Measurements from ENCODE around the gene CNOT8. TPM values are rescaled to one million over a fixed set of nuclear protein-coding genes. Genes with fewer than 3 reads are reported as not detected.
"Not testable (repeated sequence)": the region's sequence is repeated elsewhere in the genome, so short reads cannot be mapped to it uniquely, and the experiment has no call there.

The CNOT8 gene
- total and polyA plus RNA-seq, 8 donors, result 25.4 to 81.5 (median 46.6) TPM

- TF ChIP-seq POLR2AphosphoS5 (IDR thresholded peaks at IDR 0.05) (no peak), EP300 (IDR thresholded peaks at IDR 0.05) (no peak), POLR2A (IDR thresholded peaks at IDR 0.05) (no peak), CTCF (IDR thresholded peaks at IDR 0.05) (no peak)
- no peak overlapping the region for H3K4me3 ChIP-seq
- no peak overlapping the region for H3K27ac ChIP-seq
- H3K9me3 ChIP-seq, result no peaks in the 10 kb centered on the region
- intact Hi-C loops (cut with DNase I; ENCODE audit: low total_unique reads), result no loop called here
- no peaks in the 10 kb centered on the region for H3K4me1 ChIP-seq
- H3K36me3 ChIP-seq, result peaks cover 59 to 100% (median 99%) of the 10 kb centered on the region in 4 donors
- WGBS, 5 donors, result 90 to 98% (median 96%) methylated on average over 2 of the region's 2 CpGs
- no peak for DNase-seq
- H3K27me3 ChIP-seq, result no peaks in the 10 kb centered on the region
Measured at GRCh38 chr5:154901276-154901675, 42.8 kb downstream of the CNOT8 start.

GRCh38 chr5:154901913-154902312 lies 43.5 kb downstream of the CNOT8 start:
- Histone ChIP-seq H3K27me3 (no peaks in the 10 kb centered on the region), H3K9me3 (no peaks in the 10 kb centered on the region), H3K27ac (no peak overlapping the region), H3K4me3 (no peak overlapping the region), H3K4me1 (no peaks in the 10 kb centered on the region), H3K36me3 (peaks cover 59 to 100% (median 99%) of the 10 kb centered on the region in 4 donors)
- TF ChIP-seq CTCF (IDR thresholded peaks at IDR 0.05) (no peak), POLR2A (IDR thresholded peaks at IDR 0.05) (no peak), EP300 (IDR thresholded peaks at IDR 0.05) (no peak), POLR2AphosphoS5 (IDR thresholded peaks at IDR 0.05) (no peak)
- WGBS, 5 donors, result 94 to 98% (median 96%) methylated on average over 6 of the region's 6 CpGs
- DNase-seq, result no peak
- intact Hi-C loops (cut with DNase I; ENCODE audit: low total_unique reads), result no loop called here

- H3K27ac ChIP-seq; H3K9me3 ChIP-seq; H3K4me1 ChIP-seq; DNase-seq; H3K4me3 ChIP-seq; intact Hi-C loops (cut with DNase I; ENCODE audit: low total_unique reads); H3K27me3 ChIP-seq: not testable (repeated sequence)
- WGBS, 5 donors, result 85 to 92% (median 91%) methylated on average over 7 of the region's 7 CpGs
- peaks cover 57 to 100% (median 100%) of the 10 kb centered on the region in 4 donors for H3K36me3 ChIP-seq
Measured at GRCh38 chr5:154905601-154906000, 47.2 kb downstream of the CNOT8 start.

GRCh38 chr5:154916874-154917273 lies 58.4 kb downstream of the CNOT8 start:
- 64 to 80% (median 70%) methylated on average over 3 of the region's 3 CpGs for WGBS, 5 donors
- no peaks in the 10 kb centered on the region for H3K9me3 ChIP-seq
- H3K36me3 ChIP-seq, result peaks cover 27 to 100% (median 96%) of the 10 kb centered on the region in 4 donors
- TF ChIP-seq POLR2A (IDR thresholded peaks at IDR 0.05) (no peak), CTCF (IDR thresholded peaks at IDR 0.05) (no peak), EP300 (IDR thresholded peaks at IDR 0.05) (no peak), POLR2AphosphoS5 (IDR thresholded peaks at IDR 0.05) (no peak)
- no peaks in the 10 kb centered on the region for H3K4me1 ChIP-seq
- no peak overlapping the region for H3K4me3 ChIP-seq
- intact Hi-C loops (cut with DNase I; ENCODE audit: low total_unique reads), result no loop called here
- H3K27ac ChIP-seq, result no peak overlapping the region
- no peak for DNase-seq
- no peaks in the 10 kb centered on the region for H3K27me3 ChIP-seq

GRCh38 chr5:154917757-154918156 lies 59.3 kb downstream of the CNOT8 start:
- intact Hi-C loops (cut with DNase I; ENCODE audit: low total_unique reads), result no loop called here
- TF ChIP-seq POLR2AphosphoS5 (IDR thresholded peaks at IDR 0.05), result no peak
- 73 to 80% (median 77%) methylated on average over 4 of the region's 4 CpGs for WGBS, 5 donors
- no peaks in the 10 kb centered on the region for H3K27me3 ChIP-seq
- no peak for DNase-seq
- no peaks in the 10 kb centered on the region for H3K4me1 ChIP-seq
- no peaks in the 10 kb centered on the region for H3K9me3 ChIP-seq
- H3K27ac ChIP-seq, result no peak overlapping the region
- H3K4me3 ChIP-seq, result no peak overlapping the region
- peaks cover 25 to 100% (median 96%) of the 10 kb centered on the region in 4 donors for H3K36me3 ChIP-seq
